Astrocyte (in vitro differentiated cells and primary cell): ENCODE results near the gene CACNA1A.
A peak's percentile ranks its signal among the peaks of the same experiment; 100 is the strongest.

Experiments used
- EZH2 ChIP-seq: IDR thresholded peaks from 2 replicates; pipeline ENCODE4 v1.6.1; 2012; ENCODE audit warnings: mild to moderate bottlenecking, low read length, inconsistent platforms; ENCODE audit not compliant: insufficient read depth
- TF ChIP-seq, protein P1 (sequence below): IDR thresholded peaks from 2 replicates; pipeline ENCODE4 v1.5.1; 2011; ENCODE audit warnings: low read depth, mild to moderate bottlenecking, inconsistent platforms, low read length, moderate library complexity; ENCODE audit not compliant: insufficient read depth

- TF ChIP-seq, protein P1, sequence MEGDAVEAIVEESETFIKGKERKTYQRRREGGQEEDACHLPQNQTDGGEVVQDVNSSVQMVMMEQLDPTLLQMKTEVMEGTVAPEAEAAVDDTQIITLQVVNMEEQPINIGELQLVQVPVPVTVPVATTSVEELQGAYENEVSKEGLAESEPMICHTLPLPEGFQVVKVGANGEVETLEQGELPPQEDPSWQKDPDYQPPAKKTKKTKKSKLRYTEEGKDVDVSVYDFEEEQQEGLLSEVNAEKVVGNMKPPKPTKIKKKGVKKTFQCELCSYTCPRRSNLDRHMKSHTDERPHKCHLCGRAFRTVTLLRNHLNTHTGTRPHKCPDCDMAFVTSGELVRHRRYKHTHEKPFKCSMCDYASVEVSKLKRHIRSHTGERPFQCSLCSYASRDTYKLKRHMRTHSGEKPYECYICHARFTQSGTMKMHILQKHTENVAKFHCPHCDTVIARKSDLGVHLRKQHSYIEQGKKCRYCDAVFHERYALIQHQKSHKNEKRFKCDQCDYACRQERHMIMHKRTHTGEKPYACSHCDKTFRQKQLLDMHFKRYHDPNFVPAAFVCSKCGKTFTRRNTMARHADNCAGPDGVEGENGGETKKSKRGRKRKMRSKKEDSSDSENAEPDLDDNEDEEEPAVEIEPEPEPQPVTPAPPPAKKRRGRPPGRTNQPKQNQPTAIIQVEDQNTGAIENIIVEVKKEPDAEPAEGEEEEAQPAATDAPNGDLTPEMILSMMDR, result no peak
- peak; percentile 47 for TF ChIP-seq EZH2
Measured at GRCh38 chr19:13505761-13506470, 363 bp downstream of the CACNA1A start.
